Skeletal muscle tissue (tissue), 4 donors: ENCODE measurements around the gene SVIL. TPM values are rescaled to one million over a fixed set of nuclear protein-coding genes. Genes with fewer than 3 reads are reported as not detected.

Experiments
- H3K27ac ChIP-seq: one replicate; pipeline ENCODE4 v1.7.0; 2013; ENCODE audit warnings: mild to moderate bottlenecking, low read depth, low read length, inconsistent platforms
- H3K27me3 ChIP-seq, 3 donors: one replicate each; pipeline ENCODE4 v1.7.0; 2013; ENCODE audit warnings: low read length in 3 of 3; ENCODE audit not compliant: control insufficient read depth in 3 of 3, insufficient read depth in 3 of 3
- H3K36me3 ChIP-seq, 3 donors: one replicate each; pipeline ENCODE4 v1.7.0; 2013; ENCODE audit warnings: low read length in 3 of 3; ENCODE audit not compliant: control insufficient read depth in 3 of 3, insufficient read depth in 3 of 3
- H3K4me1 ChIP-seq, 3 donors: one replicate each; pipeline ENCODE4 v1.7.0; 2013; ENCODE audit warnings: low read length in 3 of 3, mild to moderate bottlenecking in 3 of 3; ENCODE audit not compliant: control insufficient read depth in 3 of 3, insufficient read depth in 3 of 3
- H3K4me3 ChIP-seq, 3 donors: one replicate each; pipeline ENCODE4 v1.7.0; 2013; ENCODE audit warnings: low read length in 3 of 3
- H3K9ac ChIP-seq, 3 donors: one replicate each; pipeline ENCODE4 v1.7.0; 2013; ENCODE audit warnings: low read length in 3 of 3, mild to moderate bottlenecking in 3 of 3, moderate library complexity in 2 of 3, low read depth in 1 of 3
- H3K9me3 ChIP-seq, 3 donors: one replicate each; pipeline ENCODE4 v1.7.0; 2013; ENCODE audit warnings: low read length in 3 of 3; ENCODE audit not compliant: control insufficient read depth in 3 of 3
- total RNA-seq: library from RNA; depleted of rRNA; stranded (reverse); fragments of >200 nt; gene quantifications from one replicate; pipeline ENCODE4 v1.2.3, GENCODE V29; 2014
- donor health status: Osteomylitis.

SVIL gene
- total RNA-seq, 1 donor from 2014 or later = 153 TPM

- Histone ChIP-seq H3K27me3 (no peaks in the 10 kb centered on the region), H3K36me3 (peaks cover 61 to 82% (median 78%) of the 10 kb centered on the region in 3 donors), H3K27ac (no peak overlapping the region), H3K9me3 (no peaks in the 10 kb centered on the region), H3K4me1 (peaks cover 0 to 36% (median 22%) of the 10 kb centered on the region in 3 donors), H3K4me3 (no peak overlapping the region), H3K9ac (no peak overlapping the region)
Observed at GRCh38 chr10:29481906-29482440, 152.8 kb downstream of the SVIL start.

GRCh38 chr10:29479981-29480954 lies 154.5 kb downstream of the SVIL start:
- H3K27ac ChIP-seq = no peak overlapping the region
- H3K4me3 ChIP-seq = no peak overlapping the region
- no peaks in the 10 kb centered on the region for H3K9me3 ChIP-seq
- H3K4me1 ChIP-seq = peaks cover 2 to 36% (median 23%) of the 10 kb centered on the region in 3 donors
- no peak overlapping the region for H3K9ac ChIP-seq
- H3K36me3 ChIP-seq = peaks cover 50 to 73% (median 64%) of the 10 kb centered on the region in 3 donors
- H3K27me3 ChIP-seq = no peaks in the 10 kb centered on the region

DNA sequence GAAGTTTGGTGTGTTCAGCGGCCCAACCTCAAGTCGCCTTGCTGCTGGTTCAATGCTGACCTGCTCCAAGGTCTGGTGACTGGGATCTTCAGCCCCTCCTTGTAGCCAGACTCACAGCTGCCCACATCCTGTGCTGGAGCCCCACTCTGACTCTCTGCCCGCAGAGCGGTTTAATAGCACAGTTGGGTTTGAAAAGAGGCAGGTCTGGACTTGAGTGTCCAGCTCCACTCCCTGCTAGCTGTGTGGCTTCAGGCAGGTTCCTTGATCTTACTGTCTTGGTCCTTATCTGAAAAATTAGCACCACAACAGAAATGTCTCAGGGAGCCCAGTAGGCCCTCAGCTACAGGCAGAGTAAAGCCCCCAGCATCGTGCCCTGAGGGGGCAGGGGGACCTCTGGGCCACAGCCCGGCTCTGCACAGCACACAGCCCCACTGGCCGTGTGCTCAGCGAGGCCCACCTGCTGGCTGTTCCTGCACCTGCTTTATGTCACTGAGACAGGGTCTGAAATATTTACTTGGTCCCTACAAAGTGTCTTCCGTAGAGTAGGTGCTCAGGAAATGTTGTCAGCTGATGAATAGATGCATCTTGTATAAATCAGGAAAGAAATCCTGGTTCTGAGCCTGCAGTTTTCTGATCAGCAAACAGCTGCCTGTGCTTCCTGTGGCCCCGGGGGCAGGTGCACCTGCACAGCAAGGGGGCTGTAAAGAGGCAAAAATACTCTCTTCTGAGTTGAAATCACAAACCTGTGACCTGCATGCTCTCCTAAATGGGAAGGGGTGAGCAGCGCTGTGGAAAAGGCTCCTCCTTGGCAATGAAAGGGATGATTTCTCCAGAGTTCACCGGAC lies 155.5 kb downstream of the SVIL start:
- no peaks in the 10 kb centered on the region for H3K9me3 ChIP-seq
- H3K4me1 ChIP-seq = peaks cover 7 to 41% (median 30%) of the 10 kb centered on the region in 3 donors
- no peaks in the 10 kb centered on the region for H3K27me3 ChIP-seq
- H3K27ac ChIP-seq = no peak overlapping the region
- H3K36me3 ChIP-seq = peaks cover 45 to 69% (median 58%) of the 10 kb centered on the region in 3 donors
- no peak overlapping the region for H3K4me3 ChIP-seq
- peak overlapping the region in 1 of 3 donors; percentile 25 for H3K9ac ChIP-seq

- Histone ChIP-seq H3K27ac (peak overlapping the region; percentile 15), H3K4me3 (no peak overlapping the region), H3K9ac (no peak overlapping the region), H3K36me3 (peaks cover 59 to 67% (median 59%) of the 10 kb centered on the region in 3 donors), H3K9me3 (no peaks in the 10 kb centered on the region), H3K27me3 (no peaks in the 10 kb centered on the region), H3K4me1 (peaks cover 37 to 75% (median 73%) of the 10 kb centered on the region in 3 donors)
Observed at GRCh38 chr10:29473406-29474100, 161.2 kb downstream of the SVIL start.

DNA sequence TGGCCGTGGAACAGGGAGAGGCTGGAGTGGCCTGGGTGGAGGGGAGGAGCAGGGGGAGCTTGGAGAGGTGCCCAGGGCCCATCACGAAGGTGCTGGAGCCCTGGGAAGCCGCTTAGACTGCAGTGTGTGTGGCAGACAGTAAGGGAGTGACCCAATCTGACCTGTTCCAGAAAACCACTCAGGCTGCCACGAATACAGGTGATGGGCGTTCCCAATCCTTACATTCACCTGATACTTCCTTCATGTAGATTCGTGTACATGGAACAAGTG lies 161.7 kb downstream of the SVIL start:
- Histone ChIP-seq H3K4me3 (no peak overlapping the region), H3K27me3 (no peaks in the 10 kb centered on the region), H3K27ac (peak overlapping the region; percentile 15), H3K9me3 (no peaks in the 10 kb centered on the region), H3K9ac (peak overlapping the region in 2 of 3 donors; percentile 16 to 68), H3K4me1 (peaks cover 37 to 70% (median 68%) of the 10 kb centered on the region in 3 donors), H3K36me3 (peaks cover 54 to 64% (median 55%) of the 10 kb centered on the region in 3 donors)

- Histone ChIP-seq H3K27me3 (no peaks in the 10 kb centered on the region), H3K4me3 (no peak overlapping the region), H3K9ac (peak overlapping the region in 2 of 3 donors; percentile 16 to 68), H3K4me1 (peaks cover 37 to 68% (median 64%) of the 10 kb centered on the region in 3 donors), H3K36me3 (peaks cover 57 to 68% (median 60%) of the 10 kb centered on the region in 3 donors), H3K9me3 (no peaks in the 10 kb centered on the region), H3K27ac (peak overlapping the region; percentile 15)
Observed at GRCh38 chr10:29472301-29473086, 162.3 kb downstream of the SVIL start.

GRCh38 chr10:29471544-29471859 lies 163.3 kb downstream of the SVIL start:
- no peaks in the 10 kb centered on the region for H3K27me3 ChIP-seq
- peak overlapping the region; percentile 12 for H3K27ac ChIP-seq
- H3K36me3 ChIP-seq = peaks cover 65 to 76% (median 68%) of the 10 kb centered on the region in 3 donors
- H3K9me3 ChIP-seq = no peaks in the 10 kb centered on the region
- peaks cover 42 to 68% (median 66%) of the 10 kb centered on the region in 3 donors for H3K4me1 ChIP-seq
- H3K4me3 ChIP-seq = no peak overlapping the region
- H3K9ac ChIP-seq = peak overlapping the region in 2 of 3 donors; percentile 22 to 68

DNA sequence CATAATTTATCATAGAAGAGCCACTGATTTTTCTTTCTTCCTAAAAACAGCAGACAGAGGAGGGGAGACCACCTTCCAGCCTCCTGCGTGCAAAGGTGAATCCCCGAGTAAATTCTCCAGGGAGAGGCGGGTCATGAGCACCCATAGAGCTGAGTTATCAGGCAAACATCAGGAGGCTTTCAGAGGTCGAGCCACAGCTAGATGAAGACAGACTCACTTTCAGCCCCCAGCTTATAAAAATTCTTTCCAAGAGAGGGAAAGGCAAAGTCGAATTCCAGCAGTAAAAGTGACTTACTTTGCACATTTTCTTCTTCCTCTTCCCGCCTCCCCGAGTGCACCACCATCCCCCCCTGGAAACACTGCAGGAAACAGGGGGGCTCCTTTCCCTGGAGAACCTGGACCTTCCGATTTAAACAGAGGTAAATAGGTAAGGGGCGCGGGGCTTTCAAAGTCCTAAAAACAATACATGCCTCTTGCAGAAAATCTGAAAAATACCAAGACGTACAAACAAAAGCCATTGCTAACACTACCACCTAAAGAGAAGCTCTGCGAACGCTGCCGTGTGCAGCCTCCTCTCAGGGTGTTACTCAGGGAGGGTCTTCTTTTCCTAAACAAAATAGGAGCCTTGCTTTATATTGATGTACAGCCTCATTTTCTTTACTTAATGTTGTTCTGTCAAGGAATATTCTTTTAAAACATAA lies 163.8 kb downstream of the SVIL start:
- H3K27me3 ChIP-seq = no peaks in the 10 kb centered on the region
- peak overlapping the region; percentile 60 for H3K27ac ChIP-seq
- peak overlapping the region in 1 of 3 donors; percentile 54 for H3K9ac ChIP-seq
- H3K9me3 ChIP-seq = no peaks in the 10 kb centered on the region
- no peak overlapping the region for H3K4me3 ChIP-seq
- peaks cover 65 to 76% (median 66%) of the 10 kb centered on the region in 3 donors for H3K36me3 ChIP-seq
- peaks cover 42 to 68% (median 66%) of the 10 kb centered on the region in 3 donors for H3K4me1 ChIP-seq
